GM21786 (cell line): ENCODE results near the gene ERG.

Source experiments
- ATAC-seq: cut with Tn5 transposase; IDR thresholded peaks from one replicate; pipeline ENCODE4 v1.9.1; 2021; ENCODE audit not compliant: unreplicated experiment

Gene ERG

DNA sequence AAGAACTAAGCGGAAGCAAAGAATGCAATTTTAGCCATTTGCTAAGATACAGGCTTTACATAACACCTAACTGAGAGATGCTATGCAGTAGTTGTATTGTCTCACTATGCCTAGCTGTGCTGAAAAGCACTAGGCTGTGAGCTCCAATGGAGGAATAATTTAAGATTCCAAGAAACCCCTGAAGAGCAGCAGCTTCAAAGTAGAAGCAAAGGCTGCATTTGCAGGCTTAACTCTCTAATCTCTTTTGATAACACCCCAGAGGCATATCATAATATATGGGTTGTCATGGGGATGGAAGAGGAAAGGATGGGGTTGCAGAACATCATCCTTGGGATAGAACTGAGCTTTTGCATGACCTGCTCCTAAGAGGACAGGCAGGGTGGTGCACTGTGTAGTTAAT, 102.0 kb downstream of the ERG start:
- no peak for ATAC-seq

- ATAC-seq, result no peak
These were observed 102.7 kb downstream of the ERG start for GRCh38 chr21:38395581-38395980.

DNA sequence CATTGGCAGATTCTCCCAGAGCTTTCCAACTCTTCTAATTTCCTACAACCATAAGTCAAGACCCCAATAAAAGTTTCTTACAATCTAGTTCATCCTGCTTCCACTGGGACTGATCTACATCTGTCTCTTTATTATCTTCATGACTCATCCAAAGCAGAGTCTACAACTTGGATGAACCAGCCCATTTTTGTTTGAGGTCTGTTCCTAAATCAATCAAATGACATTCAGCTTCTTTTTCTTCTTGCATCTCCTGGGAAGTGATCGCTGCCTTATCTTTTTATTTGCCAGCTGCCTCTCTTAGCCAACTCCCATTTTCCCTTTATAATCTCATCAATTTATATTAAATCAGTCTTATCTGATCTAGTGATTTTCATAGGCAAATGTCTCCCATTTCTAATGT, 105.6 kb downstream of the ERG start:
- ATAC-seq, result no peak

- no peak for ATAC-seq
These were observed 108.4 kb downstream of the ERG start for GRCh38 chr21:38389896-38390295.

- no peak for ATAC-seq
These were observed 109.0 kb downstream of the ERG start for GRCh38 chr21:38389354-38389676.

- ATAC-seq, result no peak
These were observed 109.5 kb downstream of the ERG start for GRCh38 chr21:38388647-38389353.

GRCh38 chr21:38388203-38388602, 110.1 kb downstream of the ERG start:
- ATAC-seq, result no peak

GRCh38 chr21:38386967-38387366, 111.3 kb downstream of the ERG start:
- no peak for ATAC-seq

- no peak for ATAC-seq
These were observed 112.7 kb downstream of the ERG start for GRCh38 chr21:38385427-38386175.

DNA sequence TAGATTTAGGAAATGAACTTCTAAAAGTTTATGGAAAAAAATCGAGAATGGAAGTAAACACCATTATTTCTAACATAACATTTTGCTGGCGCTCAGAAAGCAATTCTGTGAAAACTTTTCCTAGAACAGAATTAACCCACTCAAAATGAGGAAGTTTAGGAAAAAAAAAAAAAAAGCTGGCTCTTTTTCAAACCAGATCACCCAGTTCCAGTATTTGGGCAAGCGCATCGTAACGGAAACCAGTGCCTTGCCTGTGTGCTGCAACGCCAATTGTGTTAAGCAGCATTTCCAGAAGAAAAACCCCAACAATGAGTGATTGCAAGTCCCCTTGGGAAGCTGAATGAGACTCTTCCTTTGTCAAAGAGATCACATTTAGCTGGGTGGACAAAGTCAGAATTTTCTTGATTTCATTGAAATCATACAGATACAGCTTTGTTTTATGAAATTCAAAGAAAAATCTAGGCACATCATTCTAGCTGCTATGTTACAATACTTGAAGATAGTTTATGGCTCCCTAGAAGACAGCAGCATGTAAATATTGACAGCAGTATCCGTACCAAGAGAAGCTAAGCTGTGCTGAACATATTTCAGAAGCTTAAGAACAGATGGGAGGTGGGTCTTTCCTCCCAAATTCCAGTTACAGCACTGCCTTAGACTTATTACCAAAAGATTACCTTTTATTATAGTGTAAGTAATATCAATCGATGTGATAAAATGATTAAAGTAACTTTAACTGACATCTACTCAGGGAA, 113.4 kb downstream of the ERG start:
- ATAC-seq, result no peak

DNA sequence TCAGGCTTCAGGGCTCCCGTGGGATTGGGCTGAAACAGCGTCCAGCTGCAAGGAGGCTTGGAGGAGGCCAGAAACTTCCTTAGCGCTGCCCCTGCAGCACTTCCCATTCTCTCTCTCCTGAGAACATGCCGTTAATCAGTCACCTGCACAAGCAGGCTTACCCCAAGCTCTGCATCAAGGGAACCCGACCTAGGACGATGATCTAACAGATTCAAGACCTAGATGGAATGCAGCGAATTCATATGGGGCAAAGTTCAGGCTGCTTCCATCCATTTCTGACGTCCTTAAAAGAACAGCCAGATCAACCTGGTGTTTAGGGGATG, 114.1 kb downstream of the ERG start:
- ATAC-seq, result no peak

DNA sequence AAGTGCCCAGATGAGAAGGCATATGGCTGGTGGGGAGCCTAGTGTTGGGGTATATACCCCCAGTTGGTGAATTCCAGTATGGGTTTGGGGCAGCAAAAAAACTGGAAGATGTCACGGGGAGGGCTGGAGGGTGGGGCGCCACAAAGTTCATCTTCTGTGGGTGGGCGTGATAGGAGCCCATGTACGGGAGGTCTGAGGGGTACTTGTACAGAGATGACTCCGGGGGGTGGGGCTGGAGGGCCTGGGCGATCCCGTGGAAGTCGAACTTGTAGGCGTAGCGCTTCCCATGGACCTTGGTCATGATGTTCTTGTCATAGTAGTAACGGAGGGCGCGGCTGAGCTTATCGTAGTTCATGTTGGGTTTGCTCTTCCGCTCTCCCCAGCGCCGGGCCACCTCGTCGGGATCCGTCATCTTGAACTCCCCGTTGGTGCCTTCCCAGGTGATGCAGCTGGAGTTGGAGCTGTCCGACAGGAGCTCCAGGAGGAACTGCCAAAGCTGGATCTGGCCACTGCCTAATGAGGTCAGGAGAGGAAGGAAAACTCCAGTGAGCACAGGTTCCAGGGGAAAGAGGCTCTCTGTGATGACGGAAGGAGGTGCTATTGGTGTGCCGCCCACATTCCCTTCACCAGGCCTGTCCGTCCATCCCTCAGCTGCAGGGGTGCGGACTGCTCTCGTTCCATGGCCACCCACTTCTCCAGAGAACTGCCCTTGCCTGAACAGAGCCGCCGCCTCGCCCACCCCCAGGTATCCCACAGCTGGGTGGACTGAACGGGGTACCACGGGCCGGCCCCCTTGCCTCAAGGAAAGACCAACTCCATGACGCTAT, 114.7 kb downstream of the ERG start:
- ATAC-seq, result no peak

GRCh38 chr21:38380481-38381137, 117.7 kb downstream of the ERG start:
- ATAC-seq, result no peak

- ATAC-seq, result no peak
These were observed 119.1 kb downstream of the ERG start for GRCh38 chr21:38379147-38379546.

DNA sequence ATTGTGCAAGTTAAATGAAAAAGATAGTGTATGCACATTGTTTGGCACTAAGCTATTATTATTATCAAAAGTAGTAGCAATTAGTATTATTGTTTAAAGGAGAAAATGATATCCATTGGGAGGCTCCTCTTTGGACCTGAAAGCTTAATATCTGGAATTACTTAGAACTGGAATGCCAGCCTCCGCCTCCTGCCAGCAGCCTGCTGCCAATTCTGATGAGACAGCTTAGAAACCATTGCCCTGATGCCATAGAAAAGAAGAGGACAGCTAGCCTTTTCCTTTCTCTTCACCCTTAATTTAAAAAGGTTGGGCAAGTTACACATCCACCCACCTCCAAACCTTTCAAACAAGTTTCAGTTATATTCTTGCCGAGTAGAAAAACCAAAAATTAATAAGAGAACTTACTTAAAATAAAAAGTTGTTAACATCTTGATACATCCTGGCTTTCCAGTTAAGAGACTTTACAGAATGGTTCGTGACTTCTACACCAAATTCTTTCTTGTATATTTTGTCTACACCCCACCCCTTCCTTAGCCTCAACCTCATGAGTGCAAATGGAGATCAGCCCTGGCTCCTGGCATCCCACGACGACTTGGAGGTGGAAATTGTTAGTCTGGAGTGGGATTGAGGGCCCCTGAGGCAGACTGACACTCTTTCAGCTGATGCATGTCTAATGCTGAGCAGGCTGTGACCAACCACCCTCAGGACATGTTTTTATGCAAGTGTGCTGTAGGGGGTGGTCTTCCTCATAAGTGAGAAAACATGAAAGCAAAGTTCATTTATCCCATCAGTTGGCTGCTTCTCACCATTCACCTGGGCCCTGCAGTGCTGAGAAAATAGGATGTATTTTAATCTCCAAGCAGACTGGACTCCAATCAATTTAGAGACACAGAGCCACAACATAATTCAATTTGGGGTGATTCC, 120.8 kb downstream of the ERG start:
- ATAC-seq, result no peak

DNA sequence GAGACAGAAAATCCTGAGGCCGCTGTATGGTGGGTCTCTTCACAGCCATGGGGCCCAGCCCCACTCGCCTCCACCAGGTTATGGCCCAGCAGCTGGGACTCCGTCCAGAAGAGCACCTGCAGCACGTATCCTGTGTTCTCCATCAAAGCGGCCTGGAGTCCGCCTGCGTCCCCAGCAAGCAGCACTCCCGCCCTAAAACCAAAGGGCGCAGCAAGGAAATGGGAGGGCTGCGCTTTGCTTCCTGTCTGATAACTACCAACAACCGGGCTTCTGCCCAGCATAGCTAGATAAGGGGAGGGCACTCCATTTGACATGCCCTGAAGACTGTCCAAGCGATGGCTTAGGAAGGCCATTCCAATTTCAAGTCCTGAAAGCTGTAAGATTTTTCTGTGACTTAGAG, 121.6 kb downstream of the ERG start:
- ATAC-seq, result no peak

DNA sequence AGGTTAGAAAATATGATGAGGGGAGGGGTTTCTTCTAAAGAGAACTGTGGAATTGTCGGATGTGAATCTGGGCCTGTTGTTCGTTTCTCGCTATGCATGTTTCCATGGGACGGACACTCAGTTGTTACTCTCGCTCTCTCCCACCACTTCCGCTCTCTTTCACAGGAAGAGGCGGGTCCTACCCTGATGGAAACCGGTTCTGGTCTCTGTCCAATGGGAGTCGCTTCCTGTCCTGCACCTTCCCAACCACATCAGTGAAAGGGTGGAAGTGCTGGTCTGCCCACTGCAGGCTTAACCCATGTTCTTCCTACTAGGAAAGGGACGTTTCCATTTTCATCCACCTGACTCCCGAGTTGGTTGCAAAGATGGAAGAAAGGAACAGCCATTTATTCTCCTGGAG, 122.0 kb downstream of the ERG start:
- no peak for ATAC-seq

DNA sequence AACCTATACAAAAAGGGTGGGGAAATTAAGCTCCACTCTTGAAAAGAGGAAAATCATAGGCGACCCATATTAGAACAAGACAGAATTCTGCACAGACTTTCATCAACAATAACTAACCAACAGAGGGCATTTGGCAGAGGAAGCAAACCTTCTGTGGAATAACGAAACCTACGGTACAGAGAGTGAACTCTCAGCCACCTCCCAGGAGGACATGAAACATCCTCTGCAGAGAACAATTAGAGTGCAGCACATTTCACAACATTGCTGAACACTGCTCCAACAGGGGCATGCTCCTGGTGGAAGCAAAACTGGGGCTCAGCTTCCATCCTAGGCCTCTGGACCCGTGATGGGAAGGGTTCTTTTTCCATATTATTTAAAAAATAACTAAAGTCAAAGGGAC, 130.6 kb downstream of the ERG start:
- ATAC-seq, result no peak

GRCh38 chr21:38365521-38365920, 132.8 kb downstream of the ERG start:
- no peak for ATAC-seq

- no peak for ATAC-seq
These were observed 134.6 kb downstream of the ERG start for GRCh38 chr21:38363693-38364092.
